ENCODE results near the gene TRIP13. TPM values are rescaled to one million over a fixed set of nuclear protein-coding genes. Genes with fewer than 3 reads are reported as not detected.

TRIP13 gene
- polyA plus RNA-seq, 3 donors = 0.24 to 1.2 TPM; not detected in 1

DNA sequence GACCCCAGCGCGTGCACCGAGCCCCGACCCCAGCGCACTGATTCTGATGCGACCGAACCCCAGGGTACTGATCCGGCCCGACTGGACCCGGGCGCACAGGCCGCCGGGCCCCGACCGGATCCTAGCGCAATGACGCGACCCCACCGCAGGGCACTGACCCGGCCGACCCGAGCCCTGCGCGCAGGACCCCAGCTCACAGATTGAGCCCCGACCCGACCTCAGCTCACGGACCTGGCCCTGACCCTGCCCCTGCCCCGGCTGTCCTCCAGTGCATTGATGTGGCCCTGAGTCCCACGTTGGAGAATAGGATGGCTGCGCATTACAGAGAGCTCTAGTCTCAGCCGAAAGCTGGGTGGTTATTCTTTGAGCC, 438 bp downstream of the TRIP13 start:
- Mint-ChIP-seq H3K36me3 (peaks cover 39 to 53% of the 10 kb centered on the region in 2 donors), H3K4me3 (peak overlapping the region; percentile 61 to 62), H3K4me1 (peaks cover 19% of the 10 kb centered on the region), H3K27me3 (ENCODE audit: low read depth in 3 of 3) (peaks cover 0 to 2% (median 0%) of the 10 kb centered on the region in 3 donors), H3K27ac (peak overlapping the region in 1 of 7 donors; percentile 46), H3K9me3 (no peaks in the 10 kb centered on the region)
- H3K27ac ChIP-seq (ENCODE audit: low read depth in 1 of 2, low read length in 2 of 2) = no peak overlapping the region
- H3K9me3 ChIP-seq (replicated peaks in 1 of 2; ENCODE audit: control insufficient read depth in 1 of 2, insufficient read depth in 1 of 2, low read length in 2 of 2) = no peaks in the 10 kb centered on the region
- no peak for DNase-seq
- peaks cover 24% of the 10 kb centered on the region for H4K20me1 ChIP-seq (ENCODE audit: insufficient read depth, low read length)
- 4% methylated on average over 31 of the region's 31 CpGs for WGBS (ENCODE audit: insufficient coverage)
- H3K79me2 ChIP-seq (ENCODE audit: insufficient read depth, low read length) = peaks cover 41% of the 10 kb centered on the region
- H3K4me2 ChIP-seq (replicated peaks; ENCODE audit: extremely low read depth, low read length, poor library complexity, severe bottlenecking) = peak overlapping the region; percentile 90
- peak overlapping the region; percentile 8 for H3K9ac ChIP-seq (ENCODE audit: insufficient read depth, low read length, poor library complexity, severe bottlenecking)
- H3K4me1 ChIP-seq (ENCODE audit: control insufficient read depth in 1 of 2, insufficient read depth in 2 of 2, low read length in 2 of 2) = peaks cover 22 to 28% of the 10 kb centered on the region in 2 donors
- TF ChIP-seq, protein P1, sequence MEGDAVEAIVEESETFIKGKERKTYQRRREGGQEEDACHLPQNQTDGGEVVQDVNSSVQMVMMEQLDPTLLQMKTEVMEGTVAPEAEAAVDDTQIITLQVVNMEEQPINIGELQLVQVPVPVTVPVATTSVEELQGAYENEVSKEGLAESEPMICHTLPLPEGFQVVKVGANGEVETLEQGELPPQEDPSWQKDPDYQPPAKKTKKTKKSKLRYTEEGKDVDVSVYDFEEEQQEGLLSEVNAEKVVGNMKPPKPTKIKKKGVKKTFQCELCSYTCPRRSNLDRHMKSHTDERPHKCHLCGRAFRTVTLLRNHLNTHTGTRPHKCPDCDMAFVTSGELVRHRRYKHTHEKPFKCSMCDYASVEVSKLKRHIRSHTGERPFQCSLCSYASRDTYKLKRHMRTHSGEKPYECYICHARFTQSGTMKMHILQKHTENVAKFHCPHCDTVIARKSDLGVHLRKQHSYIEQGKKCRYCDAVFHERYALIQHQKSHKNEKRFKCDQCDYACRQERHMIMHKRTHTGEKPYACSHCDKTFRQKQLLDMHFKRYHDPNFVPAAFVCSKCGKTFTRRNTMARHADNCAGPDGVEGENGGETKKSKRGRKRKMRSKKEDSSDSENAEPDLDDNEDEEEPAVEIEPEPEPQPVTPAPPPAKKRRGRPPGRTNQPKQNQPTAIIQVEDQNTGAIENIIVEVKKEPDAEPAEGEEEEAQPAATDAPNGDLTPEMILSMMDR (IDR thresholded peaks at IDR 0.05) = no peak
- no peaks in the 10 kb centered on the region for H3K27me3 ChIP-seq (ENCODE audit: control insufficient read depth in 2 of 2, insufficient read depth in 2 of 2, low read length in 2 of 2)
- H3K36me3 ChIP-seq (replicated peaks in 1 of 2; ENCODE audit: control insufficient read depth in 1 of 2, insufficient read depth in 2 of 2, low read length in 2 of 2) = peaks cover 28 to 54% of the 10 kb centered on the region in 2 donors
- H3K4me3 ChIP-seq (replicated peaks in 1 of 3; ENCODE audit: low read depth in 2 of 3, low read length in 3 of 3) = peak overlapping the region; percentile 33 to 88 (median 41)
- peak overlapping the region; percentile 83 for H2AFZ ChIP-seq (ENCODE audit: insufficient read depth, low read depth, low read length, poor library complexity, severe bottlenecking)
- intact Hi-C loops (cut with micrococcal nuclease) = loop anchor here (5.0 to 10.0 kb wide), 5 partner anchors 281 to 912 kb away; partner anchors contain the start of genes CEP72 (in 1 of the 2), CLPTM1L (in 1 of the 2), NDUFS6 (in 1 of the 2) and PDCD6 (in 1 of the 2)

DNA sequence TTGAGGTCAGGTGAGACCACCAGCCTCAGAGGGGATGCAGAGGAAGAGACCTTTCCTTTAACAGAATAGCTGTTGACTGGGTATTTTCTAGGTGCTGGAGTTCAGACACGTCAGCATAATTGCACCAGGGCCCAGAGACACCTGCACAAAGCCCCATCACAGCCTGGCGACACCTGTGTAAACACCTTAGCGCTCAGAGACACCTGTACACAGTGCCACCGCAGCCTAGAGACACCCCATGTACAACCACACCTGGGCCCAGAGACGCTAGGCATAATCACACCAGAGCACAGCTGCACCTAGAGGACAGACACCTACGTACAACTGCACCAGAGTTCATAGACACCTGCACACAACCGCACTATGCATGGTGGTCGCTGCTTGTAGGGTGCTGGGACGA, 1.0 kb downstream of the TRIP13 start:
- DNase-seq = no peak
- Mint-ChIP-seq H3K4me3 (peak overlapping the region in 1 of 2 donors; percentile 41), H3K27me3 (ENCODE audit: low read depth in 3 of 3) (peaks cover 0 to 2% (median 0%) of the 10 kb centered on the region in 3 donors), H3K9me3 (no peaks in the 10 kb centered on the region), H3K36me3 (peaks cover 33 to 48% of the 10 kb centered on the region in 2 donors), H3K27ac (no peak overlapping the region), H3K4me1 (peaks cover 19% of the 10 kb centered on the region)
- no peak overlapping the region for H3K9ac ChIP-seq (ENCODE audit: insufficient read depth, low read length, poor library complexity, severe bottlenecking)
- H3K4me3 ChIP-seq (replicated peaks in 1 of 3; ENCODE audit: low read depth in 2 of 3, low read length in 3 of 3) = no peak overlapping the region
- H4K20me1 ChIP-seq (ENCODE audit: insufficient read depth, low read length) = peaks cover 24% of the 10 kb centered on the region
- H3K36me3 ChIP-seq (replicated peaks in 1 of 2; ENCODE audit: control insufficient read depth in 1 of 2, insufficient read depth in 2 of 2, low read length in 2 of 2) = peaks cover 22 to 48% of the 10 kb centered on the region in 2 donors
- no peak overlapping the region for H3K27ac ChIP-seq (ENCODE audit: low read depth in 1 of 2, low read length in 2 of 2)
- H3K9me3 ChIP-seq (replicated peaks in 1 of 2; ENCODE audit: control insufficient read depth in 1 of 2, insufficient read depth in 1 of 2, low read length in 2 of 2) = no peaks in the 10 kb centered on the region
- H3K27me3 ChIP-seq (ENCODE audit: control insufficient read depth in 2 of 2, insufficient read depth in 2 of 2, low read length in 2 of 2) = no peaks in the 10 kb centered on the region
- 96% methylated on average over 8 of the region's 9 CpGs for WGBS (ENCODE audit: insufficient coverage)
- intact Hi-C loops (cut with micrococcal nuclease) = loop anchor here (5.0 to 10.0 kb wide), 5 partner anchors 281 to 911 kb away; partner anchors contain the start of genes CEP72 (in 1 of the 2), CLPTM1L (in 1 of the 2), NDUFS6 (in 1 of the 2) and PDCD6 (in 1 of the 2)
- H2AFZ ChIP-seq (ENCODE audit: insufficient read depth, low read depth, low read length, poor library complexity, severe bottlenecking) = no peak overlapping the region
- H3K4me2 ChIP-seq (replicated peaks; ENCODE audit: extremely low read depth, low read length, poor library complexity, severe bottlenecking) = no peak overlapping the region
- H3K4me1 ChIP-seq (ENCODE audit: control insufficient read depth in 1 of 2, insufficient read depth in 2 of 2, low read length in 2 of 2) = peaks cover 22 to 28% of the 10 kb centered on the region in 2 donors
- peaks cover 41% of the 10 kb centered on the region for H3K79me2 ChIP-seq (ENCODE audit: insufficient read depth, low read length)
- TF ChIP-seq, protein P1 (IDR thresholded peaks at IDR 0.05) = no peak
